NCI-H2196 treated with DMSO at 0.1 percent for 48 hours (cell line): ENCODE results near the gene NUP188.
A peak's percentile ranks its signal among the peaks of the same experiment; 100 is the strongest.
"Not testable (repeated sequence)": the region's sequence is repeated elsewhere in the genome, so short reads cannot be mapped to it uniquely, and the experiment has no call there.

Experiments
- DNase-seq: peaks from one replicate; lab custom pipeline; 2025; ENCODE audit not compliant: unreplicated experiment; lab: John Stamatoyannopoulos, UW

The NUP188 gene

DNA sequence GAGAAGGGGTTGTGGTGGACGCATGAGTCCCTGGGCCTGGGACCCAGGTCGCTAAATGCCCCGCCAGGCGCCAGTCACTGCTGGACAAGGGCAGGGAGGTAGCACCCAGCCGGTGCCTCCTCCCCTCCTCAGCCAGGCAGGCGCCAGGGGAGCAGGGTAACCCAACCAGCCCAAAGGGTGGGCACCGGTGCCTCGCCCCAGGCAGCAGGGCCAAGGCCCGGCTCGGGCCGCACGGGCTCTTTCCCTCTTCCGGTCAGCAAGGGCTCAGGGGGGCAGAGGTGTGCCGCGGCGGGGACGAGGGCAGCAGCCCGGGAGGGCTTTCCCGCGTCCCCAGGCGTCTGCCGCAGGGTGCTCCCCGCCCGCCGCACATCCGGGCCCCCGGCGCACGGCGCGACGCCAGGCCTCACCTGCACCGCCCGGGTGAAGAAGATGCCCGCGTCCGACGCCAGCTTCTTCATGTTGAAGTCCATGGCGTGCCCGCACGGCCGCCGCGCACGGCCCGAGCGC, 80.2 kb downstream of the NUP188 start:
- DNase-seq: peak; percentile 71

DNA sequence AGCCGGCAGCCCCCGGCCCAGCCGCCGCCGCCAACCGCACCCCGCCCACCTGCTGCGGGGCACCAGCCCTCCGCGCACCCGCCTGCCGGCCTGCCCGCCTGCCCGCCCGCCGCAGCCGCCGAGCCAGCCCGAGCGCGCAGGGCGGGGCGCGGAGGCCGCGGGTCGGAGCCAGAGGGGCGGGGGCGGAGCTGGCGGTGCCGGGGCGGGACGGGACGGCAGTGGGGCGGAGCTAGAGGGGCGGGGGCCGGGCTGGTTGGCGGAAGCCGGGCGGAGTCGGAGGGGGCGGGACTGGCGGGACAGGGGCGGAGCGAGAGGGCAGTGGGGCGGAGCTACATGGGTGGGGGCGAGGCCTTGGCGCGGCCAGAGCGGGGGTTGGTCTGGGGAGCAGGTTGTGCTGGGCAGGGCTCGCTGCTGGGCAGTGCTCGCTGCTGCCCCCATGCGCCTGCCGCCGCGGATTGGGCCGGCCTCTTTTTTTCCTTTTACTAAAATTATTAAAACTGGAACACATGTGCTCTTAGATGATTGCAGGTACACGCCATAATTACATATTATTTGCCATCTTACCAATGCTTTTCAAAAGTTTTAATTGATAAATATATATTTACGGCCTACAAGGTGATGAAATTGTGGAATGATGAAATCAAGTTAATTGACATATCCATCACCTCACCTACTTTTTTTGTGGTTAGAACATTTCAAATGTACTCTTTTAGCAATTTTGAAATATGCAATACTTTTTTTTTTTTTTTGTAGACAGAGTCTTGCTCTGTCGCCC, 80.9 kb downstream of the NUP188 start, which contains the start of gene SH3GLB2:
SH3GLB2 (minus strand) TSS at position 140 of the 775 bp plus-strand sequence. CDS start 177 bp downstream, outside the sequence.
- peak; percentile 81 for DNase-seq

DNA sequence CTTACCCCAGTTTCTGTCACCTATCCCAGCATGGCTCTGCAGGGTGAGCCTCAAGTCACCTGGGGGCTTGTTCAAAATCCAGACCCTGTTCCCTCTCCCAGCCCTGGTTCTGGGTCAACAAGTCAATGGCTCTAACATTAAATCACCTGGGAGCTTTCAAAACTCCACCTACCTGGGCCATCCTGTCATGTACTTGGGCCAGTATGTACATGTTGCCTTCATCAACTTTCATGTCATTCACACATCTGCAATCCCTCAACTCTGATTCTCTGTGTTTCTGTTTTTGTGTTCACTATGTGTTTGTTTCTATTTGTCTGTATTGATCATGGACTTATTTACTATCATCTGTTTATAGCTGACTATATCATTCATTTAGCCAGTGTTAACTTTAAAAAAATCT, 82.7 kb downstream of the NUP188 start:
- DNase-seq: no peak

DNA sequence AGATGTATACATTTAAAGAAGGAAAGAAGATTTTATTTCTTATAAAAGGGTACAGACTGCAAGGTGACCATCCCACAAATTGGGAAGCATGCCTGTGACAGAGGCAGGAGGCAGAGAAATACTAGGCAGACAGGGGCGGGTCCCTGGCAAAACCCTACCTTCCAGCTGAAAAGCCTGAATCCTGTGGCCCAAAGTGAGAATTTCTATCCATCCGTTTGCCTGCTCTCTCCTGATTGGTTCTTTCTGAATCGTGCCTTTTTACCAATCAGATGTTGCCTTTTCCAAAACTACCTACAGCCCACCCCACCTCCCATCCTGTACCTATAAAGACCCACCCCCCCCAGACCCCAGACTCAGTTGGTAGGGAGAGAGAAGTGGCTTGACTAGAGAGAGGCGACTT, 84.0 kb downstream of the NUP188 start:
- DNase-seq: no peak

DNA sequence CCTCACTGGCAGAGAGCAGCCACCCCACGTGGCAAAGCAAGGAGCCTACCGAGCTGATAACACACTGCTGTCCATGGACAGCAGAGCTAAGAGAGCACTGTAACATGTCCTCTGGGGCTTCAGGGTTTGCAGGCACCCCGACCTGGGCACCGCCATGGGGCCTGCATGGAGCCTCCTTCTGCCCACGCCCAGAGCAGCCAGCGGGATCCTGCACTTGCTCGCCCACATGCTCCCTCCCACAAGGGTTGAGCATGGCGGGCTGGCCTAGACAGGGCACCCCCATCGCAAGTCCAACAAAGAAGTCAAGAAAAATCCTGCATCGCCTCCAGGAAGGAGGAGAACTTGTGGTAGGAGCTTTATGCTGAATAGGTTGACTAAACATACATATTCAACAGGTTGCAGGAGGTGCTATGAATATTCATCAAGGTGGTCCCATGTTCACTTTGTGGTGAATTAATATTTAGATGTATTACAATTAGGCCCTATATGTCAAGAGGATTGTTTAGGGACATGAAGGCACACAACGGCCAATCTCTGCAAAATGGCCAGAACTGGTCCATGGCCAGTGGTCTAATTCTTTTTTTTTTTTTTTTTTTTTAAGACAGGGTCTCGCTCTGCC, 85.2 kb downstream of the NUP188 start:
- DNase-seq: no peak

DNA sequence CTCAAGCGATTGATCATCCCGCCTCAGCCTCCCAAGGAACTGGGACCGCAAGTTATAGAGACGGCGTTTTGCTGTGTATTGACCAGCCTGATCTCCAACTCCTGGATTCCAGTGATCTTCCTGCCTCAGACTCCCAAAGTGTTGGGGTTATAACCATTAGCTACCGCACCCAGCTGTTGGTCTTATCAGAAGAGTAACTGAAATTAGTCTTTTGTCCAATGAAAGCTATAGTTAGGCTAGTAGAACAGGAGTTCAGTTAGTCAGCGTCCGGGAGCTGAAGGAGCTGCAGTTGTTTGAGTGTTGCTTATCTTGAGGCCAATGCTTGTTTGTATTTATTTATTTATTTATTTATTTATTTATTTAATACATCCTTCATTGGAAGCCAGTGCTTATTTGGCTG, 85.7 kb downstream of the NUP188 start:
- DNase-seq: no peak

DNA sequence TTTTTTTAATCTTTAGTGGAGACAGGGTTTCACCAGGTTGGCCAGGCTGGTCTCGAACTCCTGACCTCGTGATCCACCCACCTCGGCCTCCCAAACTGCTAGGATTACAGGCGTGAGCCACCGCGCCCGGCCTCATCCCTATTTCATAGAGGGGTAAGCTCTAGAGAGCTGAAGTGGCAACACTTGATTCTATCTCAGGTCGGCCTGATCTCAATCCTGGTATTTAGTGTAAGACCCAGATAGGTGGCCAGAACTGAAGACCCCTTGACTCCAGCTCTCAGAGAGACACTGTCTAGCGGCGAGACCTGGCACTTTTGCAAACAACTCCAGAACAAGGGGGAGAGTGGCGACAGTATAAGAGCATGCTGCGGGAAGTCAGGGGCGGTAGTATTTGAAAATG, 88.3 kb downstream of the NUP188 start:
- not testable (repeated sequence) for DNase-seq

DNA sequence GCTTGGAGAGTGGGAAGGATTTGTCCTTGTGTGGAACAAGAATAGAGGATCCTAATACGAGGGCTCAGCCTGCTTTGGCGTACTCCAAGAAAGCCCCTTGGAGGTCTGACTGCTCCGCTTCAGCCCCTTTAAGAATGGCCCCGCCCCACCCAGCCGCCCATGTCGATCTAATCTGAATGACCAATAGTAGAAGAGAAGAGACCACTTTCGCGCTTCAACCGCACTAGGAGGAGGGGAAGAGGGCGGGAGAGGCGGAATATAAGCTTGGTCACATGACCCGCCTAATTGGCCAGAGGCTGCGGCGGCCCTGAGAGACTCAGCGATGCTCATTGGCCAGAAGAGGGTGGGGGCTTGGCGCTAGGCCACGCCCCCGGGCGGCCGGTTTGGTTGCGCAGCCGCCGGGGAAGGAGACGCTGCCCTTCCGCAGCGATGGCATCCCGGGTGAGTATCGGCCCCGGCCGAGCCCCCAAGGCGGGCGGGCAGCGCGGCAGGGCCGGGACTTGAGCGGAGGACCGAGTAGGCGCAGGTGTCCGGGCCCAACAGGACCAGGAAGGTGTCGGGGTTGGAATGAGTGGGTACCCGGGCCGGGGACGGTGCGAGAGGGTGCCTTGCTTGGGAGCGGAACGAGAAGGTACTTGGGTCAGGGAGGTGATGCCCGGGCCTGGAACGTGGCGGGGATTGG, 88.9 kb downstream of the NUP188 start, which contains the start of gene MIGA2:
MIGA2 (plus strand) TSS at position 386 of the 682 bp plus-strand sequence. CDS start 3,969 bp downstream, outside the sequence.
- DNase-seq: peak; percentile 98

DNA sequence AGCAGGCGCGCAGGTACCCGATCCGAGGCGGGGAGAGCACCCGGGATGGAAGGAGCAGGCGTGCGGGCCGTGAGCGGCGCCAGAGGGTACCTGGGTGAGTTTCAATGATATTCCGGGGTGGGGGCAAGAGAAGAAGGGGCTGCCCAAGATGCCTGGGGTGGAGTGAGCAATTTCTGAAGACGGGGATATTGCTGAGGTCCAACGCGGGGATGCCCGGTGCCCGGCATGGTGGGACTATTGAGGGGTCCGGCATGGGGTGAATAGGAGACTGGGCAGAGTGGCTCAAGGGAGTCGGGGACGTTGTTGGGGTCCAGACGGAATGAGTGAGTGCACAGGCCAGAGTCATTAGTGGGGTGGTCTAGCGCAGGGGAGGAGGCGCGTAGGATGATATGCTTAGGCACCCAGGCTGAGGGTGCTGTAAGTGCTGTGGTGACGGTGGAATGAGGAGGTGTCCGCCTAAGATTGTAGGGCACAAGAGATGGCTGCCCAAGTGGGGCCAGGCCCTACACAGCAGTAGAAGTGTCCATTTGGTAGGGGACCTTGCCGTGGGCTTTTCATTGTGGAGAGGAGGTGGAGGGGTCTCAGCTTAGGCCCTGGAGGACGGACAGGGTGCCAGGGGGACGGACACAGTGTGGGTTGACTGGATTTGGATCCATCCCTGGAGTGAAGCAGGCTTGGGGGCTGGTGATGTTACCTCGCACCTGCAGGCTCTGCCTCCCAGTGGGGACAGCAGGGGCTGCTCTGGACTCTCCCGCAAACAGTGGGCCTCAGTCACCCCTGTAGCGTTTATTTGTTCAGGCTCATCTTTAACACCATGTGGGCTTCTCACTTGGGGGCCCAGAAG, 89.6 kb downstream of the NUP188 start:
- no peak for DNase-seq

DNA sequence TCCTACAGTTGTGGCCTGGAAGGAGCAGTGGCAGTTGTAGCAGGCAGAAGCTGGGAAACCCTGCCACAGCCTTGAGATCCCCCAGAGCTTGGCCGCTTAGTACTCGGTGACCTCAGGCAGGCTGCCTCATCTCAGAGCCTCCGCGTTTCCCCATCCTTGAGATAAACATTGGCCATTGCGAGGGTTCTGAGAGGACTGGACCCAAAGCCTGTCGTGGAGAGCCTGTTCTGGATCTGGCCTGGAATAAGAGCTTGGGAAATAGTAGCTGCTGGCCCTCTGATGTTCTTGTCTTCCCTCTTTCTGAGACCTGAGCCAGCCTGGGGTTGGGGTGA, 90.2 kb downstream of the NUP188 start:
- DNase-seq: no peak

DNA sequence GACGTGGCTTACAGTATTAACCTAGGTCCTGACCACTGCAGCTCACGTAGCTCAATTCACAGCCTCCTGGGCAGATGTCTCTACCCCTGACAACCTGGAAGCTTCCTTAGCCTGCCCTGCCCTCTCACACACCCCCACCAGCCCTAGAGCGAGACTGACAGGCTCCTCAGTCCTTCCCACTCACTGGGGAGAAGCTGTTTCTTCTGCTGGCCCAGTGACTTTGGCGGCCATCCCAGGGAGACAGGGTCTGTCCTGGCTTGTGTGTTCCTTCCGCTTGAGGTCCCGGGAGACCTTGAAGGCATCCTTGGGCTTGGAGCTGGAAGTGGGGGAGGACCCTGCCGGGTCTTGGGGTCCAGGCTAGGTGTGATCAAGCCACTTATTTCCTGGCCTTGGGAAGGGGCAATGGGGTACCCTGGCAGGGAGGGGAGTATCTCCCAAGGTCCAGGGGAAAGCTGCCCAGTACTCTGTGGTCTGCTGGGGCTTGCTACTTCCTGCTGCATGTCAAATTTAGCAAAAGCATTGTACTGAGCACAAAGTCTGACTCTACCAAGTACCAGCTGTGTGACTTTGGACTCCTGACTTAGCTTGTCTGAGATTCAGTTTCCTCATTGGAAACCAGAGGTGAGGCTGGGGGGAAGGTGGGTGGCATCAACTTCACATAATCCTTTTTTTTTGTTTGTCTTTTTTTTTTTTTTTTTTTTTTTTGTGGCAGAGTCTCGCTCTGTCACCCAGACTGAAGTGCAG, 90.8 kb downstream of the NUP188 start:
- DNase-seq: no peak

DNA sequence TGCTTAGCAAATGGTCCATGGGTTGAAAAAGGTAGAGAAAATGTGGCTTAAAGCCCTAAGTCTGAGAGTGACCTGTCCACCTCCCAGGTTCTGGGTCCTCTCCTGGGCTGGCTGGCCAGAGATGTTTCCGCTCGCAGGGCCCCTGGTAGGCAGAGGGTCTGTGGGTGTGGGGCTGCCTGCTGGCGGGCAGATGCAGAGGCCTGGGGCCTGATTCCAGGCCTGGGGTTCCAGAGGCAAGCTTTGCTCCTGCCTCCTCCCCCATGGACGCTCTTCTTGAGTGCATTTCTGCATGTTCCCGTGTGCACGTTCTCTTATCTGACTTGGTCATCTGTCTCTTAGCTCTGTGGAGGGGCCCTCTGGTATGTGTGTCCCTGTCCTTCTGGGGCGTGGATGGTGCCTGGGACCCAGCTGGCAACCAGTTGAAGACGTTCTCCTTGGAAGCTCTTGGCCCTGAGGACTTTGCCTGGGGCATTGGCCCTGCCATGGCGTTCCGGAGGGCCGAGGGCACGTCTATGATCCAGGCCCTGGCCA, 92.7 kb downstream of the NUP188 start:
- DNase-seq: no peak

DNA sequence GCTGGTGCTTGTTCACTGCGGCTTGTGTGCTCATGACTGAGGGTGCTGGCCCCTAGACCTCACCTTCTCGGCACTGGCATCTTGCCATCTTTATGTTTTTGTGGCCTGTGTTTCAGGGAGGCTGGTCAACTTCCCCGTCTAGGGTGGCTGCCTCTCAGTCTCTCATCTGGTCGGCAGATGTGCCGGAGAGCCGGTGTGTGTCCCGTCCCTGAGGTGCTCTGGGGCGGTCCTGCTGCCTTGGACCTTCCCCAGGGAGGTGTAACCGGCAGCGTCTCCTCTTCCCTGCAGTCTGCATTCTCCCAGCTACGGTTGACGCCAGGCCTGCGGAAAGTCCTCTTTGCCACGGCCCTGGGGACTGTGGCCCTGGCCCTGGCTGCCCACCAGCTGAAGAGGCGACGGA, 94.5 kb downstream of the NUP188 start:
- no peak for DNase-seq

DNA sequence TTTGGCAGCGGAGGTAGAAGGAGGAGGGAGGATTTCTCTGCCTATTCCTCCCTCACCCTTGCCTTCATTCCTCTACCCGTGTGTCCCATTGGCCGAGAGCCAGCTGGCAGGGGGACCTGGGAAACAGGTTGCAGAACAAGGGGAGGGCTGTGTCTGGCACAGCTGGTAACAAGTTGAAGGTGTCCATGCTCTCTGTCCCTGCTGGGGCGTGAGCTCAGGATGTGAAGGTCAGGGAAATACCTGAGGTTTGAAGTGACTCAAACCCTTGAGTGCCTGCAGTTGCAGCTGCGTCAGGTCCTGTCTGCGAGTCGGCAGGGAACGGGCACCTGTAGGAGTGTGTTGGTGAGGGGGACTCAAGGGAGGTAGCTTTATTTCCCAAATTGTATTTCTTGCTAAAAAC, 105.1 kb downstream of the NUP188 start:
- DNase-seq: peak; percentile 67

DNA sequence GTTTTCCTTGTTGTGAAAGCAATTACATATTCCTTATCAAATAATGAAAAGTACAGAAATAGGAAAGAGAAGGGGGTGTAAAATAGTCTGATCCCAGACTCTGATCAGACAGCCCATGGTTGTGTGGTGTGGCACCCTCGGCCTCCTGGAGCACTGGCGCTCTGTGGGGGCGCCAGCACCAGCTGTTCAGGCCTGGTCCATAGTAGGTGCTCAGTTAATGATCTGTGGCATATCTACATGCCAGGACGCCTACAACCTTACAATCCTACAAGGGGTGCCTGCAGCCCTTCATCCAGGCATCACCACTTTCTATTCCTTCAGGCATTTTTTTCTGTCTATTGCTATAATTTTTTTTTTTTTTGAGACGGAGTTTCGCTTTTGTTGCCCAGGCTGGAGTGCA, 105.5 kb downstream of the NUP188 start:
- no peak for DNase-seq

DNA sequence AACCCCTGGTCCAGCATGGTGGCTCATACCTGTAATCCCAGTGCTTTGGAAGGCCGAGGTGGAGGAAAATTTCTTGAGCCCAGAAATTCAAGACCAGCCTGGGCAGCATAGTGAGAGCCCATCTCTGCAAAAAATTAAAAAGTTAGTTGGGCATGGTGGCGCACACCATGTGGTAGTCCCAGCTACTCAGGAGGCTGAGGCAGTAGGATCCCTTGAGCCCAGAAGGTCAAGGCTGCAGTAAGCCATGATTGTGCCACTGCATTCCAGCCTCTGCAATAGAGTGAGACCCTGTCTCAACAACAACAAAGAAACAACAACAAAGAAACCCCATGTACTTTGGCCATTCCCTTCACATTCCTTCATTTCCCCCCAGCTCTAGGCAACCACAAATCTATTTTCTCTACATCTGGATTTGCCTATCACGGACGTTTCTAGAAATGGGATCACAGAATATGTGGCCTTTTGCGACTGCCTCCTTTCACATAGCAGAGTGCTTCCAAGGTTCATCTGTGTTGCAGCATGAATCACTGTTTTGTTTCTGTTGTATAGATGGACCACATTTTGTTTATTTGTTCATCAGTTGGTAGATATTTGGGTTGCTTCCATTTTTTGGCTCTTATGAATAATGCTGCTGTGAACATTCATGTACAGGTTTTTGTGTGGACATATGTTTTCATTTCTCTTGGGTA, 106.8 kb downstream of the NUP188 start:
- no peak for DNase-seq
